HCT116 (cell line): ENCODE measurements around the gene C3orf20. TPM values are rescaled to one million over a fixed set of nuclear protein-coding genes. Genes with fewer than 3 reads are reported as not detected.

ENCODE experiments used
- ATAC-seq: fragments of 200-7000 bp; cut with Tn5 transposase; 2 replicates; pipeline ENCODE4 v1.9.1; 2020; ENCODE audit warnings: mild to moderate bottlenecking, moderate library complexity
- BruUV-seq: library from RNA; stranded (reverse); fragments of 400-500 nt; replicated peaks from 2 replicates; lab custom pipeline; 2021; lab: Mats Ljungman, UMichigan
- CTCF ChIA-PET: fragments of 300-600 bp; sonication (Branson Sonifier 250); formaldehyde crosslinking; loops from one replicate; lab custom pipeline; 2021; ENCODE audit warnings: antibody characterized with exemption; lab: Charles Lee
- POLR2A ChIA-PET: fragments of 300-600, 350-600 bp; sonication (Branson Sonifier 250); formaldehyde crosslinking; loops from one replicate; lab custom pipeline; 2021; ENCODE audit warnings: antibody characterized with exemption; lab: Charles Lee
- RAD21 ChIA-PET, 2 experiments: fragments of 300-600 bp; sonication (Branson Sonifier 250); formaldehyde crosslinking; loops; one replicate each; lab custom pipeline; 2023; ENCODE audit warnings: low total read pairs in 2 of 2; ENCODE audit not compliant: uncharacterized antibody in 2 of 2, unreplicated experiment in 2 of 2, low non-redundant PET in 1 of 2; lab: Charles Lee
- DNase-seq: peaks from one replicate; pipeline ENCODE4 v3.0.0-alpha.2; 2010; ENCODE audit warnings: low read depth, low spot score
- H2AFZ ChIP-seq: fragments of 200-600 bp; shearing (Covaris generic), sonication (generic); 2 replicates; pipeline ENCODE4 v1.6.1; 2017; ENCODE audit warnings: low read depth, mixed run types, mixed read lengths, antibody characterized with exemption, low read length; ENCODE audit not compliant: poor library complexity, severe bottlenecking
- H3K27ac ChIP-seq: 2 replicates; pipeline ENCODE4 v1.5.1; 2012; ENCODE audit warnings: low read depth, low read length
- H3K27me3 ChIP-seq: fragments of 200-600 bp; sonication (generic); 2 replicates; pipeline ENCODE4 v1.6.1; 2016; ENCODE audit warnings: mixed run types, low read length, mixed read lengths; ENCODE audit not compliant: insufficient read depth
- H3K36me3 ChIP-seq, 2 experiments: fragments of 200-500 bp in 1 of 2; fragments of 200-600 bp in 1 of 2; sonication (Bioruptor generic) in 1 of 2; sonication (generic) in 1 of 2; 2 replicates each; pipeline versions ENCODE4 v1.5.1 to v1.6.1; 2014 to 2016; ENCODE audit warnings: low read length in 2 of 2, inconsistent platforms in 1 of 2, mixed read lengths in 1 of 2, mixed run types in 1 of 2; ENCODE audit not compliant: insufficient read depth in 2 of 2, control insufficient read depth in 1 of 2
- H3K4me1 ChIP-seq, 2 experiments: fragments of 200-600 bp in 1 of 2; sonication (generic) in 1 of 2; 2 replicates each; pipeline versions ENCODE4 v1.5.1 to v1.6.1; 2012 to 2017; ENCODE audit warnings: low read length in 2 of 2, inconsistent platforms in 1 of 2, mild to moderate bottlenecking in 1 of 2, mixed read lengths in 1 of 2, mixed run types in 1 of 2, moderate library complexity in 1 of 2; ENCODE audit not compliant: insufficient read depth in 2 of 2, control insufficient read depth in 1 of 2
- H3K4me2 ChIP-seq: fragments of 200-600 bp; sonication (generic); 2 replicates; pipeline ENCODE4 v1.6.1; 2017; ENCODE audit warnings: mixed run types, low read length, mixed read lengths
- H3K4me3 ChIP-seq, 2 experiments: fragments of 200-600 bp in 1 of 2; sonication (generic) in 1 of 2; replicated peaks in 1 of 2; 2 replicates each; pipeline ENCODE4 v1.5.1; 2011 to 2016; ENCODE audit warnings: low read length in 2 of 2, control low read depth in 1 of 2, low read depth in 1 of 2, mild to moderate bottlenecking in 1 of 2, mixed read lengths in 1 of 2, mixed run types in 1 of 2
- H3K79me2 ChIP-seq: fragments of 200-600 bp; sonication (generic); 2 replicates; pipeline ENCODE4 v1.6.1; 2017; ENCODE audit warnings: mild to moderate bottlenecking, mixed run types, low read length, moderate library complexity, mixed read lengths; ENCODE audit not compliant: insufficient read depth
- H3K9ac ChIP-seq: fragments of 200-600 bp; sonication (generic); 2 replicates; pipeline ENCODE4 v1.6.1; 2016; ENCODE audit warnings: low read length, mixed read lengths
- H3K9me2 ChIP-seq: fragments of 200-600 bp; sonication (generic), shearing (Covaris generic); 2 replicates; pipeline ENCODE4 v1.6.1; 2017; ENCODE audit warnings: mixed run types, mild to moderate bottlenecking, moderate library complexity; ENCODE audit not compliant: insufficient read depth
- H3K9me3 ChIP-seq, 2 experiments: fragments of 200-500 bp in 1 of 2; fragments of 200-600 bp in 1 of 2; sonication (Bioruptor generic) in 1 of 2; sonication (generic) in 1 of 2; 2 replicates each; pipeline ENCODE4 v1.6.1; 2014 to 2017; ENCODE audit warnings: low read length in 2 of 2, mixed read lengths in 2 of 2, inconsistent platforms in 1 of 2, low read depth in 1 of 2, mild to moderate bottlenecking in 1 of 2, mixed run types in 1 of 2, moderate library complexity in 1 of 2; ENCODE audit not compliant: control insufficient read depth in 1 of 2, insufficient read depth in 1 of 2
- H4K20me1 ChIP-seq: fragments of 200-600 bp; sonication (generic), shearing (Covaris generic); 2 replicates; pipeline ENCODE4 v1.6.1; 2017; ENCODE audit warnings: mixed run types, mild to moderate bottlenecking, moderate library complexity; ENCODE audit not compliant: insufficient read depth
- CBX3 ChIP-seq: IDR thresholded peaks from 2 replicates; pipeline ENCODE4 v1.6.1; 2012; ENCODE audit warnings: low read depth
- CTCF ChIP-seq, 3 experiments: fragments of 200-600 bp in 1 of 3; sonication (generic) in 1 of 3; IDR thresholded peaks in 2 of 3; conservative IDR thresholded peaks in 1 of 3; 2 replicates each; pipeline ENCODE4 v1.5.1; 2012 to 2017; ENCODE audit warnings: low read depth in 2 of 3, low read length in 2 of 3, antibody characterized with exemption in 1 of 3, borderline replicate concordance in 1 of 3, control low read depth in 1 of 3, mild to moderate bottlenecking in 1 of 3, mixed read lengths in 1 of 3, mixed run types in 1 of 3, moderate library complexity in 1 of 3; ENCODE audit not compliant: insufficient read depth in 1 of 3
- EGR1 ChIP-seq: IDR thresholded peaks from 2 replicates; pipeline ENCODE4 v1.6.1; 2012; ENCODE audit warnings: low read depth
- EZH2 ChIP-seq: fragments of 200-600 bp; sonication (generic); IDR thresholded peaks from 2 replicates; pipeline ENCODE4 v1.6.1; 2017; ENCODE audit warnings: antibody characterized with exemption, mixed run types
- EZH2phosphoT487 ChIP-seq: fragments of 200-600 bp; IDR thresholded peaks from 2 replicates; pipeline ENCODE4 v1.6.1; 2018; ENCODE audit warnings: antibody characterized with exemption, borderline replicate concordance
- FOSL1 ChIP-seq: IDR thresholded peaks from 2 replicates; pipeline ENCODE4 v1.6.1; 2012; ENCODE audit warnings: low read depth
- POLR2A ChIP-seq: IDR thresholded peaks from 2 replicates; pipeline ENCODE4 v1.7.0; 2011; ENCODE audit warnings: borderline replicate concordance; ENCODE audit not compliant: insufficient read depth, insufficient read length; ENCODE audit errors: extremely low read depth
- POLR2AphosphoS5 ChIP-seq: IDR thresholded peaks from 2 replicates; pipeline ENCODE4 v1.6.1; 2011; ENCODE audit warnings: mild to moderate bottlenecking, low read depth, low read length, moderate library complexity
- RAD21 ChIP-seq: IDR thresholded peaks from 2 replicates; pipeline ENCODE4 v1.6.1; 2012; ENCODE audit warnings: low read depth, mild to moderate bottlenecking
- REST ChIP-seq: IDR thresholded peaks from 2 replicates; pipeline ENCODE4 v1.6.1; 2012; ENCODE audit warnings: low read depth
- SIN3A ChIP-seq: IDR thresholded peaks from 2 replicates; pipeline ENCODE4 v1.6.1; 2012; ENCODE audit warnings: low read depth
- TCF7L2 ChIP-seq: IDR thresholded peaks from 2 replicates; pipeline ENCODE4 v1.7.0; 2011; ENCODE audit warnings: borderline replicate concordance, inconsistent platforms; ENCODE audit not compliant: insufficient read depth, insufficient read length; ENCODE audit errors: extremely low read depth
- ZBTB33 ChIP-seq: IDR thresholded peaks from 2 replicates; pipeline ENCODE4 v1.6.1; 2011; ENCODE audit warnings: mild to moderate bottlenecking, low read length, moderate library complexity; ENCODE audit not compliant: insufficient replicate concordance; ENCODE audit errors: extremely low read depth
- ZFX ChIP-seq: fragments of 450-650 bp; IDR thresholded peaks from 2 replicates; pipeline ENCODE4 v1.6.1; 2017
- intact Hi-C: fragments of 100-400 bp; cut with micrococcal nuclease; formaldehyde crosslinking; loops from 2 replicates; pipeline ENCODE4 v1.10.0; 2022
- total RNA-seq: library from RNA; stranded (reverse); gene quantifications from one replicate; pipeline ENCODE4 v1.2.1, GENCODE V29; 2021; ENCODE audit not compliant: unreplicated experiment

Gene C3orf20
- total RNA-seq, 1 experiment from 2014 or later, result 0.20 TPM

GRCh38 chr3:14820156-14820555 is 145.2 kb downstream of the C3orf20 start:
- no TSS peak for BruUV-seq
- Histone ChIP-seq H3K79me2 (no peaks in the 10 kb centered on the region), H3K27ac (no peak overlapping the region), H3K4me2 (no peak overlapping the region), H3K27me3 (peaks cover 40% of the 10 kb centered on the region), H3K9me2 (no peaks in the 10 kb centered on the region), H2AFZ (no peak overlapping the region), H3K4me3 (no peak overlapping the region), H4K20me1 (no peaks in the 10 kb centered on the region), H3K4me1 (no peaks in the 10 kb centered on the region), H3K9me3 (no peaks in the 10 kb centered on the region), H3K36me3 (no peaks in the 10 kb centered on the region), H3K9ac (no peak overlapping the region)
- DNase-seq (no peak), ATAC-seq (no peak)
- POLR2A ChIA-PET, result no interaction called here
- CTCF ChIA-PET, result no interaction called here
- intact Hi-C loops, result no loop called here
- no peak for TF ChIP-seq EZH2phosphoT487
- TF ChIP-seq ZFX, result no peak
- TF ChIP-seq REST, result no peak
- TF ChIP-seq FOSL1, result no peak
- TF ChIP-seq EZH2, result no peak
- RAD21 ChIA-PET, result no interaction called here

GRCh38 chr3:14821151-14821550 is 146.2 kb downstream of the C3orf20 start:
- Histone ChIP-seq H3K9me3 (no peaks in the 10 kb centered on the region), H3K9me2 (no peaks in the 10 kb centered on the region), H2AFZ (no peak overlapping the region), H4K20me1 (no peaks in the 10 kb centered on the region), H3K27ac (no peak overlapping the region), H3K9ac (no peak overlapping the region), H3K79me2 (no peaks in the 10 kb centered on the region), H3K4me1 (no peaks in the 10 kb centered on the region), H3K27me3 (peaks cover 46% of the 10 kb centered on the region), H3K4me3 (no peak overlapping the region), H3K36me3 (no peaks in the 10 kb centered on the region), H3K4me2 (no peak overlapping the region)
- ATAC-seq, result no peak
- POLR2A ChIA-PET, result no interaction called here
- intact Hi-C loops, result no loop called here
- DNase-seq, result no peak
- BruUV-seq, result no TSS peak
- RAD21 ChIA-PET, result no interaction called here
- CTCF ChIA-PET, result no interaction called here
- TF ChIP-seq CBX3, result no peak
- TF ChIP-seq EGR1, result no peak
- no peak for TF ChIP-seq FOSL1
- no peak for TF ChIP-seq CTCF (IDR thresholded peaks at IDR 0.05 in 2 of 3, conservative IDR thresholded peaks at IDR 0.05 in 1 of 3; ENCODE audit: borderline replicate concordance in 1 of 3, insufficient read depth in 1 of 3, low read depth in 2 of 3, low read length in 2 of 3)
- no peak for TF ChIP-seq TCF7L2
- no peak for TF ChIP-seq POLR2A
- TF ChIP-seq RAD21, result no peak
- no peak for TF ChIP-seq ZBTB33
- no peak for TF ChIP-seq EZH2phosphoT487
- TF ChIP-seq POLR2AphosphoS5, result no peak
- TF ChIP-seq SIN3A, result no peak
